ENCODE data around the gene RAB44.
"Not testable (repeated sequence)": the region's sequence is repeated elsewhere in the genome, so short reads cannot be mapped to it uniquely, and the experiment has no call there.

The RAB44 gene

DNA sequence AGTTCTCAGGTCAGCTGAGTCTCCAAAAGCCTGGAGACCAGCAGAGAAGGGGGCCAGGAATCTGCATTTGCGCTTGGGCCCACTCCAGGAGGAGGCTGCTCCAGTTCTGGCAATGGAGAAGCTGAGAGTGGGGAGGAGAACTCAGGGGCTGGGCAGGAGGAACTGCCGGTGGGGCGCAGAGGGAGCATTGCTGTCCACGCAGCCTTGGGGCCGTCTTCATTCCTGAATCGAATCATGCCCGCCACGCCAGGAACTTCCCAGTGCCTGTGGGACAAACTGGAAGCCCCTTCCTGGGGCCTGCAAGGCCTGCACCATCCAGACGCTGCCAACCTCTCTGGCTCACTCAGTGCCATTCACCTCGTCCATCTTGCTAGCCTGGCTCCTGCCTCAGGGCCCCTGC lies 16.9 kb downstream of the RAB44 start:
- no peak for DNase-seq

DNA sequence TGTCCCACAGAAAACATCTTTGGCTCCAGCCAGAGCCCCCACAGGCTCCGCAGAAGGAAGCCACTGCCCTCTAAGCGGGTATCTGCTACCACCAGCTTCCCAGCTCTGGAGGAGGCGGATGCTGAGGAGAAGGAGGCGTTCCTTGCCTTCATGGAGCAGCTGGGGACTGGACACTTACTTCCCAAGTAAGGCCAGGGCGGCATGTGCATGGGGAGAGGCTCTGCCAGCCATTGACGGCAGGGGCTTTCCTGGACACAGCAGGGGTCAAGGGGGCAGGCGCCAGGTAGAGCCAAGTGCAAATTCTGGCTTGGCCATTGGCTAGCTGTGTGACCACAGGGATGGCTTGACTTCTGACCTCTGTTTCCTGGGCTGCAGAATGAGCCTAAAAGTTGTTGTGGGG lies 17.8 kb downstream of the RAB44 start:
- DNase-seq = no peak

DNA sequence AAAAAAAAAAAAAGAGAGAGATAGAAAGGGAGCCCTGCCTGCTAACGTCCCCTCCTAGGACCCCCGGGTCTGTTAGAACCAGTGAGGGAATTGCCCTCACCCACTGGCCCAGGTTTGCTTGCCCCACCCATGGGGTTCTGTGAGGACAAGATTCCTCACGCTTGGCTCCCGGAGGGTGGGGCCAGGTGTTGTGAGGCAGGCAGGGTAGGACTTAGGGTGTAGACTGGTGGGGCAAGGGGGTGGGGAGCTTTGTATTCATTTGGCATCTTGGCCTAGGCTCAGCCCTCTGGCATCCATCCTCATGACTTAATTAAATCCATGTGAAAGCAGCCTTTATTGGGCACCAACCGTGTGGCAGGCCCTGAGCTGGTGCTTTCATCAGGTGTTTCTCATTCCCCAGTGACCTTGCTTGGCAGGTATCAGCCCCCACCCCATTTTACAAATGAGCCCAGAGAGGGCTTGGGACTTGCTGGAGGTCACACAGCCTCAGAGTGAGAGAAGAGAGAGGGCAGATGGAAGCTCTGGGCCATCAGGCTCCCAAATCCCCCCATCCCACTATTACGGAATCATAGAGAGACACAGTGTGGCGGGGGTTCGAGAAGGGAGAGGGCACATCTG lies 19.0 kb downstream of the RAB44 start:
- no peak for DNase-seq

DNA sequence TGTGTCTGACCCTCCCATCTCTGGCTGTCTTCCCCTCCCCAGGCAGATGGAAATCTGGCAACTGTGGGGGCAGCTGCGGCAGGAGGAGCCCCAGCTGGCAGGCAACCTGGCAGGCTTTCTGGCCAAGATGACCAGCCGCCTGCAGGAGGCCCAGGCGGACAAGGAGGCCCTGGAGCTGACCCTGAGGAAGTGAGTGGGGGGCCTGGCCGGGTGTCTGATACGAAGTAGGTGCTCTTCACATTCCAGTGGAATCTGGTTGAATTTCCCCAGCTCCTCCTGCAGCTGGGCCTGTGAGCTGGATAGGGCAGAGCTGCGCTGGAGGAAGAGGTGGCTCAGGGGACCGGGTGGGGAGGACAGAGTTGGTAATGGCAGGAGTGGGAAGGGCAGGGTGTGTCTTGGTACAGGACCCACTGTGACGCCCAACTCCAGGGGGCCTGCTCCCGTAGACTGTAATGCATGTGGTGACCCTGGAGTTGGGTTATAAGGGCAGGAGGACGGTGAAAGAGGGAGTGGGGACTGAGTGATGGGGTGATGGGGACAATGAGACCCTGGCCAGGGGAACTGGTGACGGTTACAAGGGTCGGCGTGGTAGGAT lies 19.7 kb downstream of the RAB44 start:
- DNase-seq = peak; percentile 21

DNA sequence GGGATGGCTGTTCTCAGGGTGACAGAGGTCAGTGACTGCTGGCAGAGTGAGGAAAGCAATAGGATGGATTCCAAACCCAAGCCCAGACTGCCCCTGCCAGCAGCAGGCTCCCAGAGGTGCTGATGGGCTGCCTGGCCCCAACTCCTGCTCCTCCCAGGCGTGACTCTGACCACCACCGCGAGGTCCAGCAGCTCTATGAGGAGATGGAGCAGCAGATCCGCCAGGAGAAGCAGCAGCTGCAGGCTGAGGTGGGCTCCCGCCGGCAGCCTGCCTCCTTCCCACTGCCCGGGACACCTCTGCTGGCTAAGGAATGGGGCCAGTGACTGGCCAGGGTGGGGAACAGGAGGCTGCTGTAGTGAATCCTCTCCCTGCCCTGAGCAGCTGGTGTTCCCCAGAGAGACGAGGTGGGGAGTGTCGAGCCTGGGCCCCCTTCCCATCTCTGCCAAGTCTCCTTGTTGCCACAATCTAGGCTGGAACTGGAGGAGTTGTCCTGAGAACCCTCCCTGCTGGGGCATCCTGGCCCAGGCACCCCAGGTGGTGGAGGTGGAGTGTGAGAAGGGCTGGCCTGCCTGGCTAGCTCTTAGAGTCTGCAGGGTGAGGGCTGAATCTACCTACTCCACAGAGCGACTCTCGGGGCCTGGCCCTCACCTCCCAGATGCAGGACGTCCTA lies 20.4 kb downstream of the RAB44 start:
- DNase-seq = peak; percentile 26

DNA sequence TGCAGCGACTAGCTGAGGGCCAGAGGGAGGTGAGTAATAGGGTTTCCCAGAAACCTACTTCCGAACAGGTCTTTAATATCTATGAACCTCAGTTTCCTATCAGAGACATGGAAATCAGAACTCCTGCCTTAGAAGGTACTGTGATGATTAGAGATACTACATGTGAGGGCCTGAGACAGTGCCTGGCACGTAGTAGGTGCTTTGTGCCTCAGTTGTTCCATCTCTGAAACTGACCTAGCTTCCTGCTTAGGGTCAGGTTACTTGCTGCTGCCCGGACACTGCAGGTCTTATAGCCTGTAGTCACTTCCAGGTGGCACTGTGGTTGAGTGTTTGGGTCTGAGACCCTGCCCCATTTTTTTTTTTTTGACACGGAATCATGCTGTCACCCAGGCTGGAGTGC lies 20.9 kb downstream of the RAB44 start:
- DNase-seq = no peak

DNA sequence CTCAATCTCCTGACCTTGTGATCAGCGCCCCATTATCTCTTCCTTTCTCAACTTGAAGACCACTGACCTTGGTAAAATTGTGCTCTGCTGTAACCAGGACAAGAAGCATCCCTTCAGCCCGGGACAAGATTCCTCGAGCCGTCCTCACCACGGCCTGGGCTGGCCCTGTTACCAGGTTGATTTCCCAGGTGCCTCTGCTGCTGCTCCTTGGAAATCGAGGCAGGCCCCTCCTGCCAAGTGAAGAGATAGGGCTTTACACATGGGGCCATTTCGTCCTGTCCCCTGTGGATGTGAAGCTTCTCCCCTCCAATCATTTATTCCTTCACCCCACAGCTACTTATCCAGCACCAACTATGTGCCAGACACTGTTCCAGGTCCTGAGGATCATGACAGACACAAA lies 21.5 kb downstream of the RAB44 start:
- DNase-seq = no peak

DNA sequence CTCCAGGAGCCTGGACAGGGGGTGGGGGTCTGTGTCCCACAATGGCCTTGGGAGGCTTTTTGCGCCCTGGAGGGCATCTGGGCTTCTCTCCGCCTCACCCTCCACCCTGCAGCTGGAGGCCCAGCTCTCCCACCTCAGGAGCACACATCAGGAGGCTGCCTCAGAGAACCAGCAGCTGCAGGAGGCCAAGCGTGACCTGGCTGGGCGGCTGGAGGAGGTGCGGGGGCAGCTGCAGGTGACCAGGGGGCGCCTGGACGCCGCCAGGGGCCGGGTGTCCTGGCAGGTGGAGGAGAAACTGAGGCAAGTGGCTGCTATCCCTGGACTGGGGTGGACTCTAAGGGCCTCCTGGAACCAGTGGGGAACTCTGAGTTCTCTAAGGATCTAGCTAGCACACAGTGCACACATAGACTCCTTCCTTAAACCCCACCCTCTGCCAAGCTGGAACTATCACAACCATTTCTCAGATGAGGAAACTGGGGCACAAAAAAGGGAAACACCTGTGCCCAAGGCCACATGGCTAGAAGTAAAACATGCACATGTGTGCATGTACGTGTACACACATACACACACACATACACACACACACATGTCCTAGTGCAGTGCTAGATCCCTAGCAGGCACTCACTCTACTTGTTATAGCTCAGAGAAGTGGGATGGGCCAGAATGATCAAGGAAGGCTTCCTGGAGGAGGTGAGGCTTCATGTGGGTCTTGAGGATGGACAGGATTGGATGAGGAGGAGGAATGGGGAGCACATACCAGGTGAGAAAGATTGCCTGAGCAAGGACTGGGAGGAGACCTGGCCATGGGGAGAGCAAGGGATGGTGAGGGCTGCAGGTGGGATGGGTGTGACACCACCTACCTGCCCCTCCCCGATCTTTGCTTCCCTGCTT lies 22.9 kb downstream of the RAB44 start:
- DNase-seq = no peak

DNA sequence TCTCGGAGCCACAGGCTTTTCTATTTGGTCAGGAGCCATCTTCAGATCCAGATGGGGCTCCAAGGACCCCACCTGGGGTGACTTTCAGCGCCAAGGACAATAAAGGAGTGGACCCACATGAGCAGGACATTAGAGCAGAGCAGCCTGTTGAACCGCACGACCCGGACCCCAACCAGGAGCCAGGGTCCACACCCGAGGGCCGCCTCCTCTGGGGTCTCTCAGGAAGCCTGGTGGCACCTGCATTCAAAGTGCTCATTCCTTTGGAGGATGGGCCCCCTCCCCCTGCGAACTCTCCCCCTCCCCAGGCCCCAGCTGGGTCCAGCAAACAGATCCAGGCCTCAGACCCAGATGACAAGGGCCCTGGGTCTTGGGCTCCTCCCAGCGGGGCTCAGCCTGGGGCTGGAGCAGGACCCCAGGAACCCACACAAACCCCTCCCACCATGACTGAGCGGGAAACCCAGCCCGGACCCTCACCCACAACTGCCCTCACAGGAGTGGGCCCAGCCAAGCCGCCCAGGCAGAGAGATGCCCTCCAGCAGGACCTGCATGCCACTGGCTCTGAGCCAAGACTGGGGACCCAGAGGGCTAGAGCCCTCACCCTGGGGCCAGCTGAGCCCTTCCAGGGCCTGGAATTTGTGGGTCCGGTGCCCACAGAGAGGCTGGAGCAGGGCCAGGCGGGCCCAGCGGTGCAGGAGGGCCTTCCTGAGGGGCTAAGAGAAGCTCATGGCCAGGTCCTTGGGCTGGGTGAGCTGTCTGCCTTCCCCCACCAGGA lies 23.9 kb downstream of the RAB44 start:
- no peak for DNase-seq

DNA sequence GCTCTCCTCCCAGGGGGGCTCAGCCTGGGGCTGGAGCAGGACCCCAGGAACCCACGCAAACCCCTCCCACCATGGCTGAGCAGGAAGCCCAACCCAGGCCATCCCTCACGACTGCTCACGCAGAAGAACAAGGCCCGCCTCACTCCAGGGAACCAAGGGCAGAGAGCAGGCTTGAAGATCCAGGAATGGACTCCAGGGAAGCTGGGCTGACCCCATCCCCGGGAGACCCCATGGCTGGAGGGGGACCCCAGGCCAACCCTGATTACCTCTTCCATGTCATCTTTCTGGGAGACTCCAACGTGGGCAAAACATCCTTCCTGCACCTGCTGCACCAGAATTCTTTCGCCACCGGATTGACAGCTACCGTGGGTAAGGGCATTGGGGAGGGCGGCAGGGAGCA lies 24.7 kb downstream of the RAB44 start:
- no peak for DNase-seq

DNA sequence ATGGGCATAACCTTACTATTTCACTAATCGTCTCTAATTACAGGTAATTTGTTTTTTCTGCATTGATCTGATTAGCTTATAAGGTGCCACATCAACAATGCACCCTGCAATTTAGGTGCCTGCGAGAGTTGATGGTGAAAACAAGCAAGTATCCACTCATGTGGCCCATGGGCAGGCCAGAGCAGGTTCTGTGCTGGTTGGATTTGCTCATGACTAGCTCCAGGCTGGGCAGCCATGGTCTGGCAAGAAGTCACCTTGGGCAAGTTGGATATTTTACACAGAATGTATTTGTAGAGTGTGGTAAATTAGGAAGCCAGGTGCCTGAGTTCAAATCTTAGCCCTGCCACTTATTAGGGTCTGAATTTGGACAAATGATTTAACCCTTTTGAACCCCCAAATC lies 25.3 kb downstream of the RAB44 start:
- no peak for DNase-seq

DNA sequence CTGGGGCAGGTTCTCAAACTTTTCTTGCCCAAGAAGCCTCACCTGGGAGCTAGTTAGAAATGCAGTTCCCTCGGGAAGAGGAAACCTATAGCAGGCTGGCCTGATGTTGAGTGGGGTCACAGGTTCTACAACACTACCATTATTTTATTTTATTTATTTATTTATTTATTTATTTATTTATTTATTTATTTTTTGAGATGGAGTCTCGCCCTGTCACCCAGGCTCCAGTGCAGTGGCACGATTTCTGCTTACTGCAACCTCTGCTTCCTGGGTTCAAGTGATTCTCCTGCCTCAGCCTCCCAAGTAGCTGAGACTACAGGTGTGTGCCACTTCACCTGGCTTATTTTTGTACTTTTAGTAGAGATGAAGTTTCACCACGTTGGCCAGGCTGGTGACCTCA lies 26.4 kb downstream of the RAB44 start:
- DNase-seq = not testable (repeated sequence)

DNA sequence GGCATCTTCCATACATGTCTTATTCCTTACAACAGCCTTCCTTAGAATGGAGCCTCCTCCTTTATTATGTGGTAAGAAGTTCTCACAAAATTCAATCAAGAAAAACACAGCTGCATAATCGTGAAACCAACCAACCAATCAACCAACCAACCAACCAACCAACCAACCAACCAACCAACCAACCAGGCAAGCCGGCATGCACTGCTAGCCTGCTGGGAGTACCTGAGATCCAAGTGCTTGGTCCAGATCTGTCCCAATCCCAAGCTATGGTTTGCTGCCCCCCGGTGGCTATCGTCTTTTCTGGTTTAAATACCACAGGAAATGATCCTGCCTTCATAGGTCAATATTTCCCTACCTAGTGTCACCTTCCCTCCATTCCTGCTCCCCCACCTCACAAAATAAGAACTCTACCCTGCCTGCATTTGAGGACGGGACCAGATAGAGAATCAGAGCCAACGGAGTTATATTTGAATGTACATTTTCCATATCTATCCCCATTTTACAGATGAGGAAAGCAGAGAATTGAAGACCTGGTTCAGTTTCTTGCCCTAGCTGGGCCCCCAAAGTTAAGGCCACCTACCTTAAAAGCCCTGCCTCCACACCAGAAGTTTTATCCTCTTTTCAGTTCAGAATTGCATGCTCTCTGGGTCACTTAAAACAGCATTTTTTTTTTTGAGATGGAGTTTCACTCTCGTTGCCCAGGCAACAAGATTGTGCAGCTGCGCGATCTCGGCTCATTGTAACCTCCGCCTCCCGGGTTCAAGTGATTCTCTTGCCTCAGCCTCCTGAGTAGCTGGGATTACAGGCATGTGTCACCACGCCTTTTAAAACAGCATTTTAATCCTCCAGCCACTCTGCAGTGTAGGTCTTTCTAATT lies 27.1 kb downstream of the RAB44 start:
- peak; percentile 50 for DNase-seq

DNA sequence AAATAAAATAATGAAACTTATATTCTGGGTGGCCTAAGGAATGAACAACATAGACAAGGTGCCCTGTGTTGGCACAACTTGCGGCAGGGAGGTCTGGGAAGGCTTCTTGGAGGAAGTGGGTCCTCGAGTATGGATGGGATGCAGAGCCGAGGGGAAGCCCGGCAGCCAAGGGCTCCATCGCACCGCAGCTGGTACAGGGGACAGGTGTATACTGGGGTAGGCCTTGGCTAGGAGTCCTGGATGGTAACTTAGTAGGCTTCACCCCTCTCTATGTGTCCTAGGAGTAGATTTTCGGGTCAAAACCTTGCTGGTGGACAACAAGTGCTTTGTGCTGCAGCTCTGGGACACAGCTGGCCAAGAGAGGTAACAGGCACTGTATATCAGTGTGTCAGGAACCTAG lies 28.0 kb downstream of the RAB44 start:
- no peak for DNase-seq

DNA sequence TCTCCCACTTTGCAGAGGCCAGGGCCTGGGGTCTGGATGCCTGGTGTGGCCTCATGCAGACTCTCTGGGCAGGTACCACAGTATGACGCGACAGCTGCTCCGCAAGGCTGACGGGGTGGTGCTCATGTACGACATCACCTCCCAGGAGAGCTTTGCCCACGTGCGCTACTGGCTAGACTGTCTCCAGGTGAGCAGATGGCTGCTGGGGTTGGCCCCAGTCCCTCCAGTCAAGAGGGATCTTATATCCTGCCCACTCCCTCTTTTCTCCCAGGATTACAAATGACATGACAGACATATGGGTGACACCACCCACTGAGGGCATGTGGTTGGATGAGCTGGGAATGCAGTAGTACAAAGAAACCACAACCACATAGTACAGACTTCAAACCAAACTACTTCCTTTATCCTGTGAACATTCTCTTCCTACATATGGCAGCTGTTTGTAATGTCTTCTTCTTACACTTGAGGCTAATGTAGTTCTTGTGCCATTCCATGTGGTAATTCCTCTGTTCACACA lies 29.9 kb downstream of the RAB44 start:
- no peak for DNase-seq

DNA sequence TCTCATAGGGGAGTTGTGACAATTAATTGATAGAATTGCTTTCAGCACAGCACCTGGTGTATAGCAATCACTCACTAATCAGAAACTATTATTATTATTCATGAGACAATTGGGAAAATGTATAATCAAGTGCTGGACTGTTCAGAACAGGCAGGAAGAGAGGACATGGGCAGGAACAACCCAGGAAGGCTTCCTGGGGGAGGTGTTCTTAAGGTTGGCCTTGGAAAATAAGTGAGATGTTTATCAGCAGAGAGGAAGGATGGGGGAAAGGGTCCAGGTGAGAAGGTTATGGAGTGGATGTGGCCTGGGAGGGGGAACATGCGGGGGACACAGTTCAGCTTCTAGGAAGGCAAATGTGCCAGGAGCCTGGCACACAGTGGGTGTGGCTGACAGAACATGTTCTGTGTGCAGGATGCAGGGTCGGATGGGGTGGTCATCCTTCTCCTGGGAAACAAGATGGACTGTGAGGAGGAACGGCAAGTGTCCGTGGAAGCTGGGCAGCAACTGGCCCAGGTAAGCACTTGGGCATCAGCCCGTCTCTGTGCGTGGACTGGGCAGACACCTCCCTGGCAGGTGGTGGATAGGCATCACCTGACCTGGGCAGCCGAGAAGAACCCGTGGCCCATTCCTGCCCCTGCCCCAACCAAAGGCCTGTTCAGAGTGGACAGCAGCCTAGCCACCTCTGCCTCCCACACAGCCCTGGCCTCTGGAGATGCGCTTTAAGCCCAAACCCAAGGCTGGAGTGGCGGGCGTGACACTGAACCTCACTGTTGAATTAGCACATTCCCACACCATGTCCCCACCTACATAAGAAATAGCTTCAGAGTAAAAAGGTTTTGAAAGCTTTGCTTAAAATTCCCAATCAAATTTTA lies 30.9 kb downstream of the RAB44 start:
- DNase-seq = no peak

DNA sequence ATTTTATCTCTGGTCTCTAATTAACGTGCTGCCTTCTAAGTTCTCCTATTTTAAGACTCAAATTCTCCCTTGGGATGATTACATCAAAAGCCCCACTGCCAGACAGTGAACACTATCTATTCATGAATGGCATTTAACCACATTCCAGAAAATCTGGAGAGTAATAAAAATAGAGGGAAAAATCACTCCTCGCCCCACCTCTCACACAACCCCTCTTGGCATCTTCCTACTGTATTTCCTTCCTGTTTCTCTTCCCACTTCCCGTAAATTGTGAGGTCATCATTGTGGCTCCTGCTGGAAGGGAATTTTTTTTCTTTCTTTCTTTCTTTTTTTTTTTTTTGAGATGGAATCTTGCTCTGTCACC lies 31.5 kb downstream of the RAB44 start:
- no peak for DNase-seq

DNA sequence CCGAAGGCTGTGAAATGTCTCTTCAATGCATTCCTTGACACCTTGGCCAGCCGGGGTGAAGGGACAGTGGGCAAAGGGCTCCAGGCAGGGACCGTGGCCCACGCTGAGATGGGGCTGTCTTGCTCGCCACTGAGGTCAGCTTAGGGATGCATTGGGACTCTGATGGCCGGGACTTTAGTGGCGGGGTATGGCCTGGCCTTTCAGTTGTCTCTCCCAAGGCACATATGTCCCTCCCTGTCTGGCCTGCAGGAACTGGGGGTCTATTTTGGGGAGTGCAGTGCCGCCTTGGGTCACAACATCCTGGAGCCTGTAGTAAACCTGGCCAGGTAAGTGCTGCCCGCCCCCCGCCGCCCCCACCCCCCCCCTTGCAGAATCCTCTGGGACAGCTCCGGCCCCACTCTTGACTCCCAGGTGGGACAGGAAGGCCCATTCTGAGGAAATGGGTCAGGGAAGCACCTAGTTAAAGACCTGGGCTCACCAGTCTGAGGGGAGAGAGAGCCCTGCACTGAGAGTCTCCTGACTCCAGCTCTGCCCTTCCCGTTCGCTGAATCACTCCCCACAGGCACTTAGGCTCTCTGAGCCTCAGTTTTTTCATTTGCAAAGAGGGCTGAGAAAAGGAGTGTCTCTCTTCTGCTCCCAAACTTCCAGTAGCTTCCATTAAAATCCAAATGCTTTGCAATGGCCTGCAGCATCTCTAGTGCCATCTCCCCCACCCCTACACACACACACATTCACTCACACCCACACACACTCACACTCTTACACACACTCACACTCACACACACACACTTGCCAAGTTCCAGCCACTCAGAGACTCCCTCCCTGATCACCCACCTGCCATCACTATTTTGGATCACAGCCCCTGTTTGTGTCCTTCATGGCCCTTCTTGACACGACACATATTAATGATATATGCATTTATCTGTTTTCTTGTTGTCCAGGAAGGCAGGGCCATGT lies 33.1 kb downstream of the RAB44 start:
- no peak for DNase-seq

DNA sequence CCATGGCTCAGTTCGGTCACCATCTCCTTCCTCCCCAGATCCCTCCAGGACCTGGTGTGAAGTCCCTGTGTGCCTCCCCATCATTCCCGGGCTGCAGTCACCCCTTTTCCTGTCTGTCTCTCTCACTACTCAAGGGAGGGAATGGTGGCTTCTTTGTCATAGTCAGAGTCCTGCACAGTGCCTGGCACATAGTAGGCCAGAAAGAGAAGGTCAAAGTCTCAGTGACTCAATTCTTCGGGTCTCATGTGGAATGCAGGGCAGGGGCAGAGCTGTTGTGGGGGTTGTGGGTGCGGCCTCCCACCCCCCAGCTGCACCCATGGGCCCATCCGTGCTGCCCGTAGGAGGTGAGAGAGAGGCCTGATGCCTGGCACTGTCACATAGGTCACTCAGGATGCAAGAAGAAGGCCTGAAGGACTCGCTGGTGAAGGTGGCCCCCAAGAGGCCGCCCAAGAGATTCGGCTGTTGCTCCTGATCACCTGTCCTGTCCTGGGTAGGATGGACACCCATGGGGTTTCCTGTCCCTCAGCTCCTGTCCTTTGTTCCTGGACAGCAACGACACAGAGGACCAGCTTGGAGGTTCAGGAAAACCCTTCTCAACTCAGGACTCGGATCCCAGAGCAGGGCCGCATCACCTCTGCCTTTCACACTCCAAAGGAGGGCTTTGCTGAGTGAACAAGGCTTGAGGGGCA lies 34.1 kb downstream of the RAB44 start:
- no peak for DNase-seq

All from activated CD4-positive, CD25-positive, alpha-beta regulatory T cell treated with anti-CD3 and anti-CD28 coated beads, Interleukin-2, amount 50 U/mL, for 72 hours (primary cell).